Muscle of back (tissue), 13 donors: ENCODE results near the gene PLGLB2. TPM values are rescaled to one million over a fixed set of nuclear protein-coding genes. Genes with fewer than 3 reads are reported as not detected.
"Not testable (repeated sequence)": the region's sequence is repeated elsewhere in the genome, so short reads cannot be mapped to it uniquely, and the experiment has no call there.

Experiments used
- DNase-seq, 3 donors: peaks; one replicate each; pipeline versions ENCODE4 v3.0.0 to v3.0.0-alpha.2; 2013
- long read RNA-seq, 9 donors: transcript quantifications; one replicate each; lab custom pipeline, GENCODE V29; 2026
- polyA plus RNA-seq, 10 donors: library from polyadenylated mRNA; unstranded; fragments of 120-200 nt; gene quantifications; one replicate each; pipeline ENCODE4 v1.2.1, GENCODE V29; 2013; ENCODE audit not compliant: insufficient read length in 10 of 10

The PLGLB2 gene
- polyA plus RNA-seq = 1 to 10 TPM in 8 of 10 donors, under 1 TPM in 1, not detected in 1; 0.80 to 4.1 (median 2.8) TPM
- long read RNA-seq, donor 1 = 0 reads
- long read RNA-seq, donor 2 = 0 reads
- long read RNA-seq, donor 3 = 0 reads
- long read RNA-seq, donor 4, partial matches to known transcripts = 0 of 1 reads
- long read RNA-seq, donor 4, other reads (novel, unspliced or antisense) = 0 of 1 reads
- long read RNA-seq, donor 5 = 0 reads
- long read RNA-seq, donor 6 = 0 reads
- long read RNA-seq, donor 7 = 0 reads
- long read RNA-seq, donor 8, partial matches to known transcripts = 0 of 1 reads
- long read RNA-seq, donor 8, other reads (novel, unspliced or antisense) = 0 of 1 reads
- long read RNA-seq, donor 9 = 0 reads

GRCh38 chr2:87747791-87748190 lies at the start of gene PLGLB2:
Gene PLGLB2, plus strand, starts transcription at chr2:87748087. Its CDS starts 67 bp downstream, at chr2:87748154.
- DNase-seq = not testable (repeated sequence)

DNA sequence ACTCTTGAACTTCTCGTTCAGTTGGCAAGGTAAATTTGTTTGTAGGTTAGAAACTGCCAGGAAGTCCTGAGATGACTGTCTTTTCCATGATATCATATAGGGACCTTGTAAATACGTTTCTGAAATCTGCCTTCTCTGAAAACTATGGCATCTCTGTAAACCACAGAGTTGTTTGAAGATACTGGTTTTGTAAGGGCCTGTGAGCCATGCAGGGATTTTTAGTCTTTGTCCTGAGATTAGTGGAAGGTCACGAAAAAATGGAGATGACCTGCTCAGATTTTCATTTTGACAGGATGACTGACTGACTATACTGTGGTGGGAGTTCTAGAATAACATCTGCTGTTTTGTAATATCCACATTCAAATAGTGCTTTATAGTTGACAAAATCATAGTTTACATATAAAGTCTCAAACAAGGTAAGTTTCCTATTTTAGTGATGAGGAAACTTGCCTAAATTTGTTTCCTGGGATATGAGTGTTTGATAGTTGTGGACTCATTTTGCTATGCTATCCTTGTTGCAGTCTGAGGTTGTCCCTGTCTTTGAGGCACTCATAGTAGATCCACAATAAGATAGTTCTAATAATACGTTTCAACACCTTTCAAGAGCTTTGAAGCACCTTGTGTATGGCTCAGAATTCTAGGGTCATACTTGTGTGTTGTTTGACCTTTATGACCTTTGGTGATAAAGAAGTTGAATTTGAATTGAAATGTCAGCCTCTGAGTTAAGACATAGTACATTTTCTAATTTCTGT lies 43.1 kb upstream of the PLGLB2 start:
- not testable (repeated sequence) for DNase-seq

GRCh38 chr2:87708368-87708767 lies 39.5 kb upstream of the PLGLB2 start:
- DNase-seq = not testable (repeated sequence)

GRCh38 chr2:87727940-87728599 lies 19.8 kb upstream of the PLGLB2 start:
- not testable (repeated sequence) for DNase-seq

DNA sequence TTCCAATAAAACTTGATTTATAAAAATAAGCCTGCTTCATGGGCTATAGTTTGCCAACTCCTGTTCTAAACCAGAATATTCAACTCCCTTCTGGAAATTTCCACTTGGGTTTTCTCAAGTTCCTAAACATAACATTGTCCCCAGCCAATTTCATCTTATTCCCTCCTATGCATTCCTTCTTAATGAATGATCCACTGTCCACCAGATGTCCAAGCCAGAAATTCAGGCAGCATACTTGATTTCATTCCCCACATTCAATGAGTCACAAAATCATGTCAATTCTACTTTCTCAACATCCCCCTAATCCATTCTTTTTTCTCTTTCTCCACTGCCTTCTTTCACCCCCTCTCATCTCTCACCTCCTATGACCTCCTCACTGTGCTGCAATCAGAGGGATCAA lies 7.0 kb upstream of the PLGLB2 start:
- not testable (repeated sequence) for DNase-seq

DNA sequence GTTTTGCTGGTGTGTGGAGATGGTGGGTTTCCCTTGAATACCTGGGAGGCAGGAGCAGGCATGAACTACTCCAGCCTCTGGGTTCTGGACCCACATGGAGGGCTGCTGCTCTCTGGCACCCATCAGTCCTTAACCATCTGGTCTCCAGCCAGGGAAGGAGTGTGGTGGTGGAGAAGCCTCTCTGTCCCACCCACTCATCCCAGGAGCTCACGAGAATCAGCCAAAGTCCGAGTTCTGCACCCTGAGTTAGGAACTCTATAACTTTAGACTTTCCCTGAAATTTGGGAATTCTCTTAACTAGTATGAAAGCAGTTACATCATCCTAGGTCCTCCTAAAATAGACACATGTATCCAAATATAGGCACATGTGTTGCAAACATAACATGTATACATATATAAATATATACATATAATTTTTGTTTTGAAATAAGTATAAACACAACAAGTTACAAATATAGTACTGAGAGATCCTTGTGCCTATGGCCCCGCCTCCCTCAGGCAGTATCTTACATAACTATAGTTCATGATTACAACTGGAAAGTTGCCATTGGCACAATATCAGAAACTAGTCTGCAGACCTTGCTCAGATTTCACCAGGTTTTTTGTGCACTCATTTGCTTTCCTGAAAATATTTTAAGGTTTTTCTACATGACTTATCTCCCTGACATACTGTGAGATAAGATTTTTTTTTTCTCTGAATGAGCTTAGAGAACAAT lies 5.3 kb upstream of the PLGLB2 start:
- not testable (repeated sequence) for DNase-seq

DNA sequence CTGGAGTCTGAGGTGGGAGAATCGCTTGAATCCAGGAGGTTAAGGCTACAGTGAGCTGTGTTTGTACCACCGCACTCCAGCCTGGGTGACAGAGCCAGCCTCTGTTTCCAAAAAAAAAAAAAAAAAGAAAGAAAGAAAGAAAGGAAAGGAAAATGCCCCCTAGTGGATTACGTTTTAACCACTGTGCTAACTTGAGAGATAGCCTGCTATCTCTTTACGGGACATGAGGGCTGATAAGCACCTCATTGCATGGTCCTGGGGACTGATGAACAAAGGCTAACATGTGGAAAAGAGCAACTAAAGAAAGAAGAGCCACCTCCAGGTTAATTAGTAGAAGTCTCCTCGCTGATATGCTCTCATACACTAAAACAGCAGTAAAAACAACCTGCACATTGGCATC lies 4.2 kb upstream of the PLGLB2 start:
- not testable (repeated sequence) for DNase-seq

GRCh38 chr2:87745353-87745951 lies 2.4 kb upstream of the PLGLB2 start:
- DNase-seq = not testable (repeated sequence)

DNA sequence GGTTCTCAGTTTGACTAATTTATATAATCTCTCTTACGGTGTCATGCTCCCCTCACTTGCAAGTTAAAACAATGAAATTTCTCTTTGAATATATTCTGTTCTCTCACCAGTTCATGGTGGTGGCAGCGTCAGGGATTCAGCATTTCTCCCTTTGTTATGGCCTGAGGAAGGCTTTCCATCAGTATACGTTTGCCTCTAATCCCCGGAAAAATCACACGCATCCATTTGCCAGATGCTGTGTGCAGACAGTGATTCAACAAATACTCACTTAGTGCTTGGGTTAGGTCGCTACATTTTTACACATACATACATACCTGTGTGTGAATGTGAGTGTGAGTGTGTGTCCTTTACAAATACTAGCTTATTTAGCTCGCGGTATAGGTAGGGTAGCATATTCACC lies 637 bp downstream of the PLGLB2 start:
- not testable (repeated sequence) for DNase-seq

DNA sequence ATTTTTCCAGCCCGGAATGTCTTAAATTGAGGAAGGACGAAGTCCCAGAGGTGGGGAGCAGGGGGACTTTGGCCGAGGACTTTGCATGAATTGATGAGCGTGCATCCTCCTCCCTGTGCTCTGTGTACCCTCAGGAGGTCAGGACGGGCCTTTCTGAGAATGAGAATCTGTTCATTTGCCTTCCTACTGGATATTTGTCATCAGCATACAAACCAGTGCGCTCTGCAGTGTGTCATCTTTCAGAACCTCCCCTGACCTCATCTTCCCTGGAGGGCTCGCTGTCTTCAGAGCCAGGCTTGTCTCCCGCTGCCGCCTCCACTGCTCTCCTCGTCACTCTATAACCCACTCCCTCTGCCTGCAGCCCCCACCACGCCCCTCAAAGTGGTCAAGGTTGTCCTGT lies 2.7 kb downstream of the PLGLB2 start:
- peak in 2 of 3 donors; percentile 0 to 1 for DNase-seq

- not testable (repeated sequence) for DNase-seq
These were observed 6.9 kb downstream of the PLGLB2 start for GRCh38 chr2:87754759-87755158.

Other genes starting within 250 kb of the PLGLB2 start
- gene RGPD2, start 77.7 kb downstream of the PLGLB2 start, polyA plus RNA-seq = 1 to 10 TPM in 6 of 10 donors, under 1 TPM in 3, not detected in 1; 0.24 to 3.9 (median 1.7) TPM